Mesodermal cell (in vitro differentiated cells): ENCODE measurements around the gene RASSF7.

Source experiments
- H3K27ac ChIP-seq: 2 replicates; pipeline ENCODE4 v1.7.0; 2013; ENCODE audit warnings: mild to moderate bottlenecking, low read depth, low read length, moderate library complexity; ENCODE audit not compliant: severe bottlenecking
- H3K36me3 ChIP-seq: 2 replicates; pipeline ENCODE4 v1.7.1; 2013; ENCODE audit warnings: mild to moderate bottlenecking, low read length, moderate library complexity; ENCODE audit not compliant: control insufficient read depth, insufficient read depth
- H3K4me1 ChIP-seq: one replicate; pipeline ENCODE4 v1.7.1; 2013; ENCODE audit warnings: mild to moderate bottlenecking, low read length; ENCODE audit not compliant: insufficient read depth, control insufficient read depth, poor library complexity, severe bottlenecking
- H3K4me3 ChIP-seq: 2 replicates; pipeline ENCODE4 v1.7.0; 2013; ENCODE audit warnings: low read length, control low read depth, mild to moderate bottlenecking; ENCODE audit not compliant: insufficient read depth, poor library complexity, severe bottlenecking; ENCODE audit errors: extremely low read depth
- H3K9me3 ChIP-seq: 2 replicates; pipeline ENCODE4 v1.7.1; 2013; ENCODE audit warnings: mild to moderate bottlenecking, low read length, moderate library complexity; ENCODE audit not compliant: control insufficient read depth
- WGBS, 2 experiments: methylation state at CpG; one replicate each; pipeline ENCODE4 v1.1.5; 2013; ENCODE audit warnings: missing lambda C conversion rate in 2 of 2; ENCODE audit not compliant: insufficient coverage in 2 of 2; 5-methylcytosine and 5-hydroxymethylcytosine counted together

RASSF7 gene

GRCh38 chr11:595400-595799, 34.6 kb downstream of the RASSF7 start:
- Histone ChIP-seq H3K9me3 (no peaks in the 10 kb centered on the region), H3K36me3 (peaks cover 93% of the 10 kb centered on the region)
- WGBS, 2 experiments = 98% methylated on average over 10 of the region's 10 CpGs

GRCh38 chr11:596374-596773, 35.6 kb downstream of the RASSF7 start:
- peaks cover 91% of the 10 kb centered on the region for H3K36me3 ChIP-seq
- no peaks in the 10 kb centered on the region for H3K4me1 ChIP-seq
- no peaks in the 10 kb centered on the region for H3K9me3 ChIP-seq
- H3K4me3 ChIP-seq = no peak overlapping the region
- H3K27ac ChIP-seq = no peak overlapping the region
- WGBS, 2 experiments = 99 to 100% methylated on average over 7 to 10 of the region's 10 CpGs

More at GRCh38 chr11:595400-595799, 34.6 kb downstream of the RASSF7 start:
- Histone ChIP-seq H3K4me3 (no peak overlapping the region), H3K4me1 (no peaks in the 10 kb centered on the region), H3K27ac (no peak overlapping the region)

- WGBS, 2 experiments = 96 to 97% methylated on average over 23 to 29 of the region's 29 CpGs
- no peak overlapping the region for H3K27ac ChIP-seq
- H3K9me3 ChIP-seq = no peaks in the 10 kb centered on the region
- H3K36me3 ChIP-seq = peaks cover 92% of the 10 kb centered on the region
- H3K4me1 ChIP-seq = no peaks in the 10 kb centered on the region
- H3K4me3 ChIP-seq = no peak overlapping the region
Measured at GRCh38 chr11:597166-597725, 36.5 kb downstream of the RASSF7 start.

- 95 to 96% methylated on average over 23 to 27 of the region's 30 CpGs for WGBS, 2 experiments
- H3K4me3 ChIP-seq = no peak overlapping the region
- H3K9me3 ChIP-seq = no peaks in the 10 kb centered on the region
- H3K36me3 ChIP-seq = peaks cover 92% of the 10 kb centered on the region
- no peaks in the 10 kb centered on the region for H3K4me1 ChIP-seq
- no peak overlapping the region for H3K27ac ChIP-seq
Measured at GRCh38 chr11:598005-598680, 37.4 kb downstream of the RASSF7 start.

- Histone ChIP-seq H3K9me3 (no peaks in the 10 kb centered on the region), H3K27ac (no peak overlapping the region), H3K36me3 (peaks cover 90% of the 10 kb centered on the region), H3K4me3 (no peak overlapping the region), H3K4me1 (no peaks in the 10 kb centered on the region)
- WGBS, 2 experiments = 94 to 98% methylated on average over 12 to 23 of the region's 23 CpGs
Measured at GRCh38 chr11:601573-602245, 40.9 kb downstream of the RASSF7 start.

- Histone ChIP-seq H3K27ac (no peak overlapping the region), H3K9me3 (no peaks in the 10 kb centered on the region), H3K4me3 (no peak overlapping the region), H3K36me3 (peaks cover 92% of the 10 kb centered on the region), H3K4me1 (no peaks in the 10 kb centered on the region)
- 95 to 98% methylated on average over 10 to 11 of the region's 13 CpGs for WGBS, 2 experiments
Measured at GRCh38 chr11:603154-603553, 42.4 kb downstream of the RASSF7 start.

- Histone ChIP-seq H3K36me3 (peaks cover 95% of the 10 kb centered on the region), H3K9me3 (no peaks in the 10 kb centered on the region), H3K4me3 (no peak overlapping the region), H3K4me1 (no peaks in the 10 kb centered on the region), H3K27ac (no peak overlapping the region)
- WGBS, 2 experiments = 96 to 98% methylated on average over 20 to 29 of the region's 33 CpGs
Measured at GRCh38 chr11:605286-606129, 44.7 kb downstream of the RASSF7 start.

GRCh38 chr11:606245-606644, 45.5 kb downstream of the RASSF7 start:
- no peak overlapping the region for H3K27ac ChIP-seq
- no peak overlapping the region for H3K4me3 ChIP-seq
- peaks cover 98% of the 10 kb centered on the region for H3K36me3 ChIP-seq
- no peaks in the 10 kb centered on the region for H3K9me3 ChIP-seq
- WGBS, 2 experiments = 92 to 94% methylated on average over 14 to 19 of the region's 19 CpGs
- H3K4me1 ChIP-seq = no peaks in the 10 kb centered on the region

GRCh38 chr11:607020-607780, 46.4 kb downstream of the RASSF7 start:
- H3K36me3 ChIP-seq = peaks cover 97% of the 10 kb centered on the region
- no peaks in the 10 kb centered on the region for H3K4me1 ChIP-seq
- 97 to 98% methylated on average over 27 to 34 of the region's 35 CpGs for WGBS, 2 experiments
- H3K9me3 ChIP-seq = no peaks in the 10 kb centered on the region
- H3K27ac ChIP-seq = no peak overlapping the region
- no peak overlapping the region for H3K4me3 ChIP-seq
